Measurements from ENCODE around the gene GRIA1.

GRCh38 chr5:153571162-153571561 is 80.7 kb downstream of the GRIA1 start:
- TF ChIP-seq CTCF (conservative IDR thresholded peaks at IDR 0.05; ENCODE audit: low read length) (no peak), EZH2phosphoT487 (IDR thresholded peaks at IDR 0.05; ENCODE audit: borderline replicate concordance) (no peak)

Measured in Loucy (cell line).